SK-N-SH treated with all-trans-retinoic acid at 6 μM for 48 hours (cell line): Measurements from ENCODE around the gene NUDCD2.

Source experiments
- ATAC-seq: fragments of 200-7000 bp; cut with Tn5 transposase; 3 replicates; pipeline ENCODE4 v1.9.1; 2020; ENCODE audit warnings: mild to moderate bottlenecking, moderate library complexity
- BACH2 ChIP-seq: fragments of 250-450 bp; sonication (Bioruptor Pico); IDR thresholded peaks from 2 replicates; pipeline ENCODE4 v1.9.0; 2021; ENCODE audit warnings: mild to moderate bottlenecking, borderline replicate concordance
- CREB5 ChIP-seq: fragments of 250-450 bp; sonication (Bioruptor Pico); IDR thresholded peaks from 2 replicates; pipeline ENCODE4 v1.5.1; 2020; ENCODE audit warnings: low read depth, mild to moderate bottlenecking, moderate library complexity
- CSDC2 ChIP-seq: fragments of 250-450 bp; sonication (Bioruptor Pico); IDR thresholded peaks from 2 replicates; pipeline ENCODE4 v1.5.0; 2020; ENCODE audit warnings: mild to moderate bottlenecking, moderate library complexity
- CSRNP3 ChIP-seq: fragments of 250-450 bp; sonication (Bioruptor Pico); IDR thresholded peaks from 2 replicates; pipeline ENCODE4 v1.5.1; 2021; ENCODE audit warnings: mild to moderate bottlenecking, moderate library complexity
- ESRRG ChIP-seq: fragments of 250-450 bp; sonication (Bioruptor Pico); IDR thresholded peaks from 2 replicates; pipeline ENCODE4 v1.6.1; 2021; ENCODE audit warnings: mild to moderate bottlenecking
- GLIS3 ChIP-seq: fragments of 250-450 bp; sonication (Bioruptor Pico); IDR thresholded peaks from 2 replicates; pipeline ENCODE4 v1.5.0; 2020; ENCODE audit warnings: mild to moderate bottlenecking, moderate library complexity
- ISL1 ChIP-seq: fragments of 250-450 bp; sonication (Bioruptor Pico); IDR thresholded peaks from 2 replicates; pipeline ENCODE4 v2.1.2; 2022; ENCODE audit warnings: mild to moderate bottlenecking, moderate library complexity
- OSR1 ChIP-seq: fragments of 250-450 bp; sonication (Bioruptor Pico); IDR thresholded peaks from 2 replicates; pipeline ENCODE4 v1.8.0; 2022; ENCODE audit warnings: moderate library complexity, mild to moderate bottlenecking, inconsistent platforms
- PATZ1 ChIP-seq: fragments of 250-450 bp; sonication (Bioruptor Pico); IDR thresholded peaks from 2 replicates; pipeline ENCODE4 v1.8.0; 2020; ENCODE audit warnings: mild to moderate bottlenecking, moderate library complexity, borderline replicate concordance
- POU6F1 ChIP-seq: fragments of 250-450 bp; sonication (Bioruptor Pico); IDR thresholded peaks from 2 replicates; pipeline ENCODE4 v1.8.0; 2021; ENCODE audit warnings: low read depth, mild to moderate bottlenecking, moderate library complexity, borderline replicate concordance
- PPARA ChIP-seq: fragments of 250-450 bp; sonication (Bioruptor Pico); IDR thresholded peaks from 2 replicates; pipeline ENCODE4 v1.5.0; 2020; ENCODE audit warnings: mild to moderate bottlenecking, borderline replicate concordance
- RARB ChIP-seq: fragments of 250-450 bp; sonication (Bioruptor Pico); IDR thresholded peaks from 2 replicates; pipeline ENCODE4 v1.8.0; 2021; ENCODE audit warnings: mild to moderate bottlenecking, moderate library complexity
- SNAI2 ChIP-seq: fragments of 250-450 bp; sonication (Bioruptor Pico); IDR thresholded peaks from 2 replicates; pipeline ENCODE4 v1.5.0; 2020; ENCODE audit warnings: mild to moderate bottlenecking, moderate library complexity
- TCF4 ChIP-seq: fragments of 250-450 bp; sonication (Bioruptor Pico); IDR thresholded peaks from 2 replicates; pipeline ENCODE4 v1.8.0; 2021; ENCODE audit warnings: mild to moderate bottlenecking, moderate library complexity, borderline replicate concordance
- TOX ChIP-seq: fragments of 250-450 bp; sonication (Bioruptor Pico); IDR thresholded peaks from 2 replicates; pipeline ENCODE4 v1.8.0; 2021; ENCODE audit warnings: mild to moderate bottlenecking, moderate library complexity, borderline replicate concordance
- TSHZ2 ChIP-seq: fragments of 250-450 bp; sonication (Bioruptor Pico); IDR thresholded peaks from 2 replicates; pipeline ENCODE4 v1.5.0; 2020; ENCODE audit warnings: mild to moderate bottlenecking, moderate library complexity
- ZC3H10 ChIP-seq: fragments of 250-450 bp; sonication (Bioruptor Pico); IDR thresholded peaks from 2 replicates; pipeline ENCODE4 v1.5.1; 2021; ENCODE audit warnings: mild to moderate bottlenecking, moderate library complexity
- ZFP3 ChIP-seq: fragments of 250-450 bp; sonication (Bioruptor Pico); IDR thresholded peaks from 2 replicates; pipeline ENCODE4 v1.5.0; 2020; ENCODE audit warnings: mild to moderate bottlenecking, moderate library complexity
- ZFP30 ChIP-seq: fragments of 450-650 bp; formaldehyde crosslinking; IDR thresholded peaks from 2 replicates; pipeline ENCODE4 v1.5.0; 2022; ENCODE audit warnings: mild to moderate bottlenecking, moderate library complexity
- ZNF565 ChIP-seq: fragments of 450-650 bp; formaldehyde crosslinking; conservative IDR thresholded peaks from 2 replicates; pipeline ENCODE4 v1.5.0; 2020; ENCODE audit warnings: low read depth, mild to moderate bottlenecking, moderate library complexity
- ZNF70 ChIP-seq: fragments of 450-650 bp; formaldehyde crosslinking; IDR thresholded peaks from 2 replicates; pipeline ENCODE4 v1.5.0; 2020; ENCODE audit warnings: mild to moderate bottlenecking, moderate library complexity
- ZNF8 ChIP-seq: fragments of 450-650 bp; formaldehyde crosslinking; IDR thresholded peaks from 2 replicates; pipeline ENCODE4 v1.5.0; 2020; ENCODE audit warnings: mild to moderate bottlenecking, moderate library complexity

Gene NUDCD2

GRCh38 chr5:163473635-163474243 lies 13.8 kb upstream of the NUDCD2 start:
- TF ChIP-seq SNAI2 (CRISPR knock-in tag) (no peak), CREB5 (CRISPR knock-in tag) (no peak), CSRNP3 (CRISPR knock-in tag) (no peak), RARB (no peak), ZNF8 (no peak), TOX (no peak), PPARA (CRISPR knock-in tag) (no peak), ISL1 (CRISPR knock-in tag) (no peak), PATZ1 (CRISPR knock-in tag) (no peak), ZNF70 (CRISPR knock-in tag) (no peak), CSDC2 (no peak), BACH2 (no peak), OSR1 (CRISPR knock-in tag) (no peak), ZFP3 (no peak)
- ATAC-seq, result peak; percentile 81

- TF ChIP-seq ZFP30 (CRISPR knock-in tag) (no peak), TOX (no peak), ZNF565 (no peak), CREB5 (CRISPR knock-in tag) (no peak), ZC3H10 (no peak), PPARA (CRISPR knock-in tag) (no peak), CSRNP3 (CRISPR knock-in tag) (no peak), RARB (no peak), CSDC2 (no peak), ZNF70 (CRISPR knock-in tag) (no peak)
- ATAC-seq, result peak; percentile 84
Measured at GRCh38 chr5:163467682-163468081, 7.8 kb upstream of the NUDCD2 start.

GRCh38 chr5:163463063-163463435 lies 3.1 kb upstream of the NUDCD2 start:
- ATAC-seq, result no peak
- TF ChIP-seq ZC3H10 (no peak), POU6F1 (no peak), ZNF70 (CRISPR knock-in tag) (no peak), ESRRG (CRISPR knock-in tag) (no peak), RARB (no peak), ZFP30 (CRISPR knock-in tag) (no peak), GLIS3 (no peak), ZFP3 (no peak), PPARA (CRISPR knock-in tag) (no peak), ISL1 (CRISPR knock-in tag) (no peak), TOX (no peak), SNAI2 (CRISPR knock-in tag) (no peak), OSR1 (CRISPR knock-in tag) (no peak), ZNF565 (no peak), ZNF8 (no peak), CREB5 (CRISPR knock-in tag) (no peak), TCF4 (no peak), TSHZ2 (no peak)
